Measurements from ENCODE around the gene STXBP4. TPM values are rescaled to one million over a fixed set of nuclear protein-coding genes. Genes with fewer than 3 reads are reported as not detected.

The STXBP4 gene
- total RNA-seq, 1 donor from 2014 or later = 5.1 TPM

GRCh38 chr17:55023626-55024025 lies 55.1 kb downstream of the STXBP4 start:
- no peak overlapping the region for H3K4me3 ChIP-seq (ENCODE audit: low read depth, low read length)
- no peak for TF ChIP-seq CTCF (conservative IDR thresholded peaks at IDR 0.05; ENCODE audit: low read depth, low read length)
- DNase-seq (ENCODE audit: low read depth) = no peak

DNA sequence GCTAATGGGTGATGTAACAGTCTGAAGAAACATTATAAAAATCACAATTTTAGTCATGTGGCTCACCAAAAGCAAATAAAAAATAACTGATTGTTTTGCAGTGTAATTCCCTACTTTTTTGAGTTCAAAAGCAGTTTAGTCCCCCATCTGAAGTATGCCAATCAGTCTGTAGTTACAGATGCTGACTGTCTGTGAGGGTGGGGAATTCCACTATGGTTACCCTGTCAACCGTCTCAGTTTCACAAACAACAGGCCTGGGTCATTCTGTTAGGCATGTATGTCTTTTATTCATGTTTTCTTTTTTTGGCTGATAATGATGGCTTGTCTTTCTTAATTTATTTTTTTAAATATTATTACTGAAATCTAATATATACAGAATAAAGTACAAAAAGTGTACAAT lies 69.3 kb downstream of the STXBP4 start:
- TF ChIP-seq CTCF (conservative IDR thresholded peaks at IDR 0.05; ENCODE audit: low read depth, low read length) = no peak
- no peak overlapping the region for H3K4me3 ChIP-seq (ENCODE audit: low read depth, low read length)
- DNase-seq (ENCODE audit: low read depth) = no peak

DNA sequence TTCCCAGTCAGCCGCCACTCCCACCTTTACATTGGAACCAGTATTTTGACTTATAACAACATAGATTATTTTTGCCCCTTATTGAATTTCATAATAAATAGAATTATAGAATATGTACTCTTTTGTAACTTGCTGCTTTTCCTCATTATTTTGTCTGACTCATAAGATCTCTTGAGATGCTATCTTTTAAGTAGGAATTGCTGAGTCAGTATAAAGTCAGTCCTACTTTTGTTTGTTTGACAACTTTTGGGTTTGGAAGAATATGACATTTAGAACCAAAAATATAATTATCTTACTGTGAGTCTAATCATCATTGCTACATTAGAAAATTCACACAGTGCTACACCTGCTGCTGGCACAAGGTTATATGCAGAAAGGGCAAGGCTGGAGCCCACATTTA lies 69.7 kb downstream of the STXBP4 start:
- no peak overlapping the region for H3K4me3 ChIP-seq (ENCODE audit: low read depth, low read length)
- no peak for DNase-seq (ENCODE audit: low read depth)
- no peak for TF ChIP-seq CTCF (conservative IDR thresholded peaks at IDR 0.05; ENCODE audit: low read depth, low read length)

GRCh38 chr17:55040611-55041010 lies 72.0 kb downstream of the STXBP4 start:
- H3K4me3 ChIP-seq (ENCODE audit: low read depth, low read length) = no peak overlapping the region
- TF ChIP-seq CTCF (conservative IDR thresholded peaks at IDR 0.05; ENCODE audit: low read depth, low read length) = no peak
- no peak for DNase-seq (ENCODE audit: low read depth)

- TF ChIP-seq CTCF (conservative IDR thresholded peaks at IDR 0.05; ENCODE audit: low read depth, low read length) = peak; percentile 47
- H3K4me3 ChIP-seq (ENCODE audit: low read depth, low read length) = no peak overlapping the region
- DNase-seq (ENCODE audit: low read depth) = no peak
Observed at GRCh38 chr17:55053855-55054254, 85.3 kb downstream of the STXBP4 start.

DNA sequence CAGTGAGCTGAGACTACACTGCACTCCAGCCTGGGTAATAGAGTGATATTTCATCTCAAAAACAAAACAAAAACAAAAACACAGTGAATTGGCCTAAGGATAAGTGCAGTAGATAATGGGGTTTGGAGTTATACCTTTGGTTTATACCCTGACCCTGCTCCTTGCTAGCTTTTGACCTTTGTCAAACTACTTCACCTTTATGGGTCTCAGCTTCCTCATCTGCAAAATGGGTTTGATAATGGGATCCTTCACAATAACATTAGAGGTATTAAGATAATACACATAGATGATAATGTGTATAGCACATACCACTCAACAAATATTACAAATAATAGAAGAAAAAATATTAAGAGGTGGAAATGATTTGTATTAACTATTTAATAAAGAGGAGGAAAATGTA lies 85.9 kb downstream of the STXBP4 start:
- no peak for DNase-seq (ENCODE audit: low read depth)
- no peak for TF ChIP-seq CTCF (conservative IDR thresholded peaks at IDR 0.05; ENCODE audit: low read depth, low read length)
- no peak overlapping the region for H3K4me3 ChIP-seq (ENCODE audit: low read depth, low read length)

GRCh38 chr17:55056526-55056925 lies 88.0 kb downstream of the STXBP4 start:
- no peak for DNase-seq (ENCODE audit: low read depth)
- no peak for TF ChIP-seq CTCF (conservative IDR thresholded peaks at IDR 0.05; ENCODE audit: low read depth, low read length)
- H3K4me3 ChIP-seq (ENCODE audit: low read depth, low read length) = no peak overlapping the region
